GM12878 (cell line): ENCODE data around the gene SLC6A1. TPM values are rescaled to one million over a fixed set of nuclear protein-coding genes. Genes with fewer than 3 reads are reported as not detected.

Experiments used
- ATAC-seq: fragments of 200-7000 bp; cut with Tn5 transposase; 3 replicates; pipeline ENCODE4 v1.9.1; 2020; ENCODE audit warnings: mild to moderate bottlenecking, moderate library complexity
- BruUV-seq: library from RNA; stranded (reverse); fragments of 400-500 nt; replicated peaks from 2 replicates; lab custom pipeline; 2021; lab: Mats Ljungman, UMichigan
- CTCF ChIA-PET: fragments of 300-600 bp; sonication (Branson Sonifier 250); formaldehyde crosslinking; extraction: SDS; loops from one replicate; lab custom pipeline; 2021; ENCODE audit warnings: inconsistent platforms; lab: Yijun Ruan, JAX
- POLR2A ChIA-PET: fragments of 350-600 bp; formaldehyde crosslinking; extraction: SDS; loops from one replicate; lab custom pipeline; 2021; ENCODE audit warnings: inconsistent platforms; lab: Charles Lee
- RAD21 ChIA-PET: fragments of 300-600 bp; sonication (Branson Sonifier 250); formaldehyde crosslinking; loops from one replicate; lab custom pipeline; 2023; ENCODE audit warnings: antibody characterized with exemption; ENCODE audit not compliant: unreplicated experiment; lab: Charles Lee
- SMC1A ChIA-PET: fragments of 300-600 bp; sonication (Branson Sonifier 250); formaldehyde crosslinking; loops from one replicate; lab custom pipeline; 2023; ENCODE audit not compliant: unreplicated experiment, uncharacterized antibody; lab: Charles Lee
- DNase-seq: peaks from one replicate; pipeline ENCODE4 v3.0.0-alpha.2; 2011; ENCODE audit warnings: low read depth, low spot score
- FAIRE-seq: peaks from 3 replicates; lab custom pipeline; 2011; peaks lifted over from hg19 to GRCh38; lab: Jason Lieb, UNC
- H2AFZ ChIP-seq: 2 replicates; pipeline ENCODE4 v1.6.0; 2011; ENCODE audit warnings: low read depth, low read length, control low read depth; ENCODE audit not compliant: control insufficient read depth
- H3K27ac ChIP-seq: 2 replicates; pipeline ENCODE4 v1.5.1; 2011; ENCODE audit warnings: control low read depth; ENCODE audit not compliant: control insufficient read depth, insufficient read depth
- H3K27me3 ChIP-seq, 2 experiments: replicated peaks in 1 of 2; 2 replicates each; pipeline versions ENCODE4 v1.6.0 to v1.6.1; 2011; ENCODE audit warnings: low read length in 1 of 2; ENCODE audit not compliant: control insufficient read depth in 2 of 2, insufficient read depth in 2 of 2
- H3K36me3 ChIP-seq, 2 experiments: 2 replicates each; pipeline ENCODE4 v1.5.1; 2011; ENCODE audit warnings: low read length in 1 of 2; ENCODE audit not compliant: control insufficient read depth in 2 of 2, insufficient read depth in 2 of 2
- H3K4me1 ChIP-seq: 2 replicates; pipeline ENCODE4 v1.6.1; 2011; ENCODE audit warnings: mild to moderate bottlenecking, low read length, moderate library complexity, mixed read lengths; ENCODE audit not compliant: control insufficient read depth, insufficient read depth
- H3K4me2 ChIP-seq: 2 replicates; pipeline ENCODE4 v1.6.0; 2011; ENCODE audit warnings: control low read depth; ENCODE audit not compliant: control insufficient read depth, insufficient read depth
- H3K4me3 ChIP-seq: fragments of 200-600 bp; sonication (generic); 2 replicates; pipeline ENCODE4 v1.5.1; 2016
- H3K79me2 ChIP-seq: 2 replicates; pipeline ENCODE4 v1.6.0; 2011; ENCODE audit warnings: low read length; ENCODE audit not compliant: control insufficient read depth, insufficient read depth
- H3K9ac ChIP-seq: 2 replicates; pipeline ENCODE4 v1.8.0; 2011; ENCODE audit warnings: low read length, control low read depth, mixed read lengths; ENCODE audit not compliant: control insufficient read depth, insufficient read depth
- H3K9me3 ChIP-seq: replicated peaks from 3 replicates; pipeline ENCODE4 v1.5.1; 2011; ENCODE audit warnings: mild to moderate bottlenecking, low read length; ENCODE audit not compliant: control insufficient read depth, insufficient read depth
- H4K20me1 ChIP-seq: 2 replicates; pipeline ENCODE4 v1.6.0; 2011; ENCODE audit not compliant: control insufficient read depth, insufficient read depth
- ESRRA ChIP-seq: IDR thresholded peaks from 2 replicates; pipeline ENCODE4 v1.6.1; 2012; ENCODE audit warnings: mild to moderate bottlenecking, low read length, improper control_type of control experiment
- HDAC6 ChIP-seq: fragments of 200-600 bp; sonication (generic); IDR thresholded peaks from one replicate; pipeline ENCODE4 v1.8.0; 2017; ENCODE audit warnings: antibody characterized with exemption; ENCODE audit not compliant: unreplicated experiment
- MTA2 ChIP-seq: fragments of 450-650 bp; IDR thresholded peaks from 2 replicates; pipeline ENCODE4 v1.6.1; 2016; ENCODE audit warnings: low read depth, mild to moderate bottlenecking, moderate library complexity
- SUPT20H ChIP-seq: IDR thresholded peaks from 2 replicates; pipeline ENCODE4 v1.6.1; 2011; ENCODE audit warnings: low read depth, mild to moderate bottlenecking, low read length, moderate library complexity, borderline replicate concordance; ENCODE audit not compliant: control insufficient read depth
- YBX1 ChIP-seq: fragments of 450-650 bp; IDR thresholded peaks from 2 replicates; pipeline ENCODE4 v1.6.1; 2016; ENCODE audit warnings: antibody characterized with exemption
- WGBS: methylation state at CpG from one replicate; pipeline ENCODE4 v1.1.6; 2016; ENCODE audit warnings: low lambda C conversion rate; ENCODE audit not compliant: insufficient replicate concordance, insufficient coverage; ENCODE audit errors: missing lambda C conversion rate; 5-methylcytosine and 5-hydroxymethylcytosine counted together
- in situ Hi-C: fragments of 300-500 bp; cut with MboI; formaldehyde crosslinking; loops from 9 replicates; pipeline ENCODE4 v1.14.3; 2018; ENCODE audit warnings: mixed read lengths
- intact Hi-C: fragments of 100-400 bp; cut with micrococcal nuclease; formaldehyde crosslinking; loops from one replicate; pipeline ENCODE4 v1.14.2; 2022; ENCODE audit not compliant: unreplicated experiment
- polyA plus RNA-seq, 11 experiments: library from polyadenylated mRNA; depleted of rRNA in 4 of 11; unstranded in 6 of 11; stranded (reverse) in 5 of 11; fragments of >200 nt; fragmentation: Nextera tagmentation in 4 of 11; fragmentation: Illumina TruSeq in 1 of 11; extraction: Ambion mirVana in 4 of 11; extraction: Trizol in 1 of 11; gene quantifications; 1 replicate in 1 of 11; 2 replicates in 10 of 11; pipeline versions ENCODE4 v1.2.1 to v1.2.3, GENCODE V29; 2011 to 2016; ENCODE audit warnings: inconsistent platforms in 2 of 11, missing spikeins in 2 of 11, low read depth in 1 of 11
- total RNA-seq, 4 experiments: library from RNA; depleted of rRNA in 3 of 4; stranded (reverse); fragments of >200 nt in 3 of 4; fragmentation: Illumina TruSeq in 1 of 4; extraction: Trizol in 1 of 4; gene quantifications; 2 replicates each; pipeline versions ENCODE4 v1.2.1 to v1.2.3, GENCODE V29; 2013 to 2021
- TF ChIP-seq, protein P1 (sequence below): fragments of 450-650 bp; IDR thresholded peaks from 2 replicates; pipeline ENCODE4 v1.6.1; 2017; ENCODE audit warnings: mild to moderate bottlenecking, low read depth, inconsistent platforms; ENCODE audit not compliant: poor library complexity, severe bottlenecking
- TF ChIP-seq, protein P2 (sequence below): fragments of 450-650 bp; IDR thresholded peaks from 2 replicates; pipeline ENCODE4 v1.6.1; 2016; ENCODE audit warnings: mild to moderate bottlenecking, moderate library complexity, borderline replicate concordance
- TF ChIP-seq, protein P3 (sequence below): IDR thresholded peaks from 2 replicates; pipeline ENCODE4 v1.6.1; 2011; ENCODE audit warnings: borderline replicate concordance, low read depth, mild to moderate bottlenecking, moderate library complexity, mixed read lengths, low read length; ENCODE audit not compliant: insufficient read depth; ENCODE audit errors: extremely low read length
- TF ChIP-seq, protein P4 (sequence below): fragments of 450-650 bp; formaldehyde crosslinking; IDR thresholded peaks from 2 replicates; pipeline ENCODE4 v1.4.0; 2020; ENCODE audit warnings: mild to moderate bottlenecking, moderate library complexity

SLC6A1 gene
- total and polyA plus RNA-seq, 10 of the 15 experiments (the other 5 are each of a cell fraction or from before 2014, with no cell fraction given), result not detected

DNA sequence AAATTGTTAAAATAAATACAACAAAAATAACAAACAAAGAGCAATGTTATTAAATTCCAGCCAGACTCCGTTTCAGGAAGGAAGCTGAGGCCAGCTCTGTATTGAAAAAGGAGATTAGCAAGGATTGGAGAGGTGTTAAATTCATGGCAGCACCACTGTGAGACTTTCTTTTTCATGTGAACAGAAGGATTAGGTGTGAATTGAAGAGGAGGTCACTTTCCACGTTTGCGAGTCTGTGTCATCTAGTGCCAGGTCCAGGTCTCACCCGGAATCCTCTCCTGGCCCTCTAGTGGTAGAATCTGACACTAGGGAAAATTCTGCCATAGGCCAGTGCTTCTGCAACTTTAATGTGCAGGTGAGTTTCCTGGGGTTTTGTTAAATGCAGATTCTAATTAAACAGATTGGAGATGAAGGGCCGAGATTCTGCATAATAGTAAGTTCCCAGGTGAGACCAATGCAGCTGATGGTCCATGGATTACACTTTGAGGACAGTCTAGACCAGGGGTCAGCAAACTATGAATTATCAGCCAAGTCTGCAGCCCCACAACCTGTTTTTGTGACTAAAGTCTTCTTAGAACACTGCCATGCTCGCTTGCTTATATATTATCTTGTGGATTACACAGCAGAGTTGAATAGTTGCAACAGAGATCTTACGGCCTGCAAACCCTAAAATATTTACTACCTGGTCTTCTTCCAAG, 9.2 kb upstream of the SLC6A1 start (continued):
- TF ChIP-seq, protein P1, sequence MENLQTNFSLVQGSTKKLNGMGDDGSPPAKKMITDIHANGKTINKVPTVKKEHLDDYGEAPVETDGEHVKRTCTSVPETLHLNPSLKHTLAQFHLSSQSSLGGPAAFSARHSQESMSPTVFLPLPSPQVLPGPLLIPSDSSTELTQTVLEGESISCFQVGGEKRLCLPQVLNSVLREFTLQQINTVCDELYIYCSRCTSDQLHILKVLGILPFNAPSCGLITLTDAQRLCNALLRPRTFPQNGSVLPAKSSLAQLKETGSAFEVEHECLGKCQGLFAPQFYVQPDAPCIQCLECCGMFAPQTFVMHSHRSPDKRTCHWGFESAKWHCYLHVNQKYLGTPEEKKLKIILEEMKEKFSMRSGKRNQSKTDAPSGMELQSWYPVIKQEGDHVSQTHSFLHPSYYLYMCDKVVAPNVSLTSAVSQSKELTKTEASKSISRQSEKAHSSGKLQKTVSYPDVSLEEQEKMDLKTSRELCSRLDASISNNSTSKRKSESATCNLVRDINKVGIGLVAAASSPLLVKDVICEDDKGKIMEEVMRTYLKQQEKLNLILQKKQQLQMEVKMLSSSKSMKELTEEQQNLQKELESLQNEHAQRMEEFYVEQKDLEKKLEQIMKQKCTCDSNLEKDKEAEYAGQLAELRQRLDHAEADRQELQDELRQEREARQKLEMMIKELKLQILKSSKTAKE, result no peak
- TF ChIP-seq MTA2, result no peak

DNA sequence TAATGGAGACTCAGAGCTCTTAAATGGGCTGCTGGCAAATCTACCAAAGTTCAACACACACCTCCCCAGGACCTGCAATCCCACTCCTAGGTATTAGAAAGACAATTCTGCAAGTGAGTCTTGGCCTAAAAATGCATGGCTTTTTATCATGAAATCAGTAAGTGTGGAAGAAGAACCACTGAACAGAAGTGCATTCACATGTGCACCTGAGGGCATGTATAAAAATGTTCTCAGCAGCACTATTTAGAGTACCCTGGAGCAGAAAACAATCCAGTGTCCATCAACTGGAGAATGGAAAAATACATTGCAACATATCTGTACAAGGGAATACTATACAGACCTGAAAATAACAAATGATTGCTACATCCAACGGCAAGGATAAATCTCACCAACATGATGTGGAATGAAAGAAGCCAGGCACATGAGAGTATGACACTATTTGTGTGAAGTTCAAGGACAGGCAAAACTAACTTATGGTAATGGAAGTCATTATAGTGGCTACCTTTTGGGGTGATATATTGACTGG, 8.1 kb upstream of the SLC6A1 start:
- SMC1A ChIA-PET, result no interaction called here
- Histone ChIP-seq H3K4me2 (no peak overlapping the region), H3K4me3 (no peak overlapping the region), H3K4me1 (no peaks in the 10 kb centered on the region), H3K27me3 (no peaks in the 10 kb centered on the region; a peak in 1 of 4 replicates), H4K20me1 (no peaks in the 10 kb centered on the region), H3K27ac (no peak overlapping the region), H3K79me2 (no peaks in the 10 kb centered on the region), H3K36me3 (no peaks in the 10 kb centered on the region), H3K9ac (no peak overlapping the region), H2AFZ (no peak overlapping the region), H3K9me3 (no peaks in the 10 kb centered on the region)
- ATAC-seq (no peak), FAIRE-seq (no peak), DNase-seq (no peak)
- 0% methylated on average over 1 of the region's 1 CpG for WGBS
- intact Hi-C loops, result no loop called here
- RAD21 ChIA-PET, result no interaction called here
- POLR2A ChIA-PET, result no interaction called here
- in situ Hi-C loops, result no loop called here
- CTCF ChIA-PET, result no interaction called here
- no TSS peak for BruUV-seq
- TF ChIP-seq HDAC6 (no peak), YBX1 (no peak), SUPT20H (no peak), ESRRA (no peak)
- TF ChIP-seq, protein P2, sequence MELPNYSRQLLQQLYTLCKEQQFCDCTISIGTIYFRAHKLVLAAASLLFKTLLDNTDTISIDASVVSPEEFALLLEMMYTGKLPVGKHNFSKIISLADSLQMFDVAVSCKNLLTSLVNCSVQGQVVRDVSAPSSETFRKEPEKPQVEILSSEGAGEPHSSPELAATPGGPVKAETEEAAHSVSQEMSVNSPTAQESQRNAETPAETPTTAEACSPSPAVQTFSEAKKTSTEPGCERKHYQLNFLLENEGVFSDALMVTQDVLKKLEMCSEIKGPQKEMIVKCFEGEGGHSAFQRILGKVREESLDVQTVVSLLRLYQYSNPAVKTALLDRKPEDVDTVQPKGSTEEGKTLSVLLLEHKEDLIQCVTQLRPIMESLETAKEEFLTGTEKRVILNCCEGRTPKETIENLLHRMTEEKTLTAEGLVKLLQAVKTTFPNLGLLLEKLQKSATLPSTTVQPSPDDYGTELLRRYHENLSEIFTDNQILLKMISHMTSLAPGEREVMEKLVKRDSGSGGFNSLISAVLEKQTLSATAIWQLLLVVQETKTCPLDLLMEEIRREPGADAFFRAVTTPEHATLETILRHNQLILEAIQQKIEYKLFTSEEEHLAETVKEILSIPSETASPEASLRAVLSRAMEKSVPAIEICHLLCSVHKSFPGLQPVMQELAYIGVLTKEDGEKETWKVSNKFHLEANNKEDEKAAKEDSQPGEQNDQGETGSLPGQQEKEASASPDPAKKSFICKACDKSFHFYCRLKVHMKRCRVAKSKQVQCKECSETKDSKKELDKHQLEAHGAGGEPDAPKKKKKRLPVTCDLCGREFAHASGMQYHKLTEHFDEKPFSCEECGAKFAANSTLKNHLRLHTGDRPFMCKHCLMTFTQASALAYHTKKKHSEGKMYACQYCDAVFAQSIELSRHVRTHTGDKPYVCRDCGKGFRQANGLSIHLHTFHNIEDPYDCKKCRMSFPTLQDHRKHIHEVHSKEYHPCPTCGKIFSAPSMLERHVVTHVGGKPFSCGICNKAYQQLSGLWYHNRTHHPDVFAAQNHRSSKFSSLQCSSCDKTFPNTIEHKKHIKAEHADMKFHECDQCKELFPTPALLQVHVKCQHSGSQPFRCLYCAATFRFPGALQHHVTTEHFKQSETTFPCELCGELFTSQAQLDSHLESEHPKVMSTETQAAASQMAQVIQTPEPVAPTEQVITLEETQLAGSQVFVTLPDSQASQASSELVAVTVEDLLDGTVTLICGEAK, result no peak
- TF ChIP-seq, protein P3, sequence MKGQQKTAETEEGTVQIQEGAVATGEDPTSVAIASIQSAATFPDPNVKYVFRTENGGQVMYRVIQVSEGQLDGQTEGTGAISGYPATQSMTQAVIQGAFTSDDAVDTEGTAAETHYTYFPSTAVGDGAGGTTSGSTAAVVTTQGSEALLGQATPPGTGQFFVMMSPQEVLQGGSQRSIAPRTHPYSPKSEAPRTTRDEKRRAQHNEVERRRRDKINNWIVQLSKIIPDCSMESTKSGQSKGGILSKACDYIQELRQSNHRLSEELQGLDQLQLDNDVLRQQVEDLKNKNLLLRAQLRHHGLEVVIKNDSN, result no peak
- TF ChIP-seq, protein P4, sequence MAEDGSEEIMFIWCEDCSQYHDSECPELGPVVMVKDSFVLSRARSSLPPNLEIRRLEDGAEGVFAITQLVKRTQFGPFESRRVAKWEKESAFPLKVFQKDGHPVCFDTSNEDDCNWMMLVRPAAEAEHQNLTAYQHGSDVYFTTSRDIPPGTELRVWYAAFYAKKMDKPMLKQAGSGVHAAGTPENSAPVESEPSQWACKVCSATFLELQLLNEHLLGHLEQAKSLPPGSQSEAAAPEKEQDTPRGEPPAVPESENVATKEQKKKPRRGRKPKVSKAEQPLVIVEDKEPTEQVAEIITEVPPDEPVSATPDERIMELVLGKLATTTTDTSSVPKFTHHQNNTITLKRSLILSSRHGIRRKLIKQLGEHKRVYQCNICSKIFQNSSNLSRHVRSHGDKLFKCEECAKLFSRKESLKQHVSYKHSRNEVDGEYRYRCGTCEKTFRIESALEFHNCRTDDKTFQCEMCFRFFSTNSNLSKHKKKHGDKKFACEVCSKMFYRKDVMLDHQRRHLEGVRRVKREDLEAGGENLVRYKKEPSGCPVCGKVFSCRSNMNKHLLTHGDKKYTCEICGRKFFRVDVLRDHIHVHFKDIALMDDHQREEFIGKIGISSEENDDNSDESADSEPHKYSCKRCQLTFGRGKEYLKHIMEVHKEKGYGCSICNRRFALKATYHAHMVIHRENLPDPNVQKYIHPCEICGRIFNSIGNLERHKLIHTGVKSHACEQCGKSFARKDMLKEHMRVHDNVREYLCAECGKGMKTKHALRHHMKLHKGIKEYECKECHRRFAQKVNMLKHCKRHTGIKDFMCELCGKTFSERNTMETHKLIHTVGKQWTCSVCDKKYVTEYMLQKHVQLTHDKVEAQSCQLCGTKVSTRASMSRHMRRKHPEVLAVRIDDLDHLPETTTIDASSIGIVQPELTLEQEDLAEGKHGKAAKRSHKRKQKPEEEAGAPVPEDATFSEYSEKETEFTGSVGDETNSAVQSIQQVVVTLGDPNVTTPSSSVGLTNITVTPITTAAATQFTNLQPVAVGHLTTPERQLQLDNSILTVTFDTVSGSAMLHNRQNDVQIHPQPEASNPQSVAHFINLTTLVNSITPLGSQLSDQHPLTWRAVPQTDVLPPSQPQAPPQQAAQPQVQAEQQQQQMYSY, result no peak
